HL-60 (cell line): ENCODE data around the gene IZUMO4.

Experiments
- DNase-seq, 2 experiments: peaks; one replicate each; pipeline ENCODE4 v3.0.0-alpha.2; 2010 to 2020; ENCODE audit warnings: low read depth in 1 of 2, low spot score in 1 of 2
- H3K27ac ChIP-seq: fragments of 250-450 bp; sonication (Bioruptor Pico); replicated peaks from 2 replicates; pipeline ENCODE4 v1.5.1; 2020; ENCODE audit warnings: mild to moderate bottlenecking, moderate library complexity
- H3K27me3 ChIP-seq: fragments of 250-450 bp; sonication (Bioruptor Pico); 2 replicates; pipeline ENCODE4 v1.5.1; 2021; ENCODE audit warnings: mild to moderate bottlenecking, moderate library complexity; ENCODE audit not compliant: insufficient read depth, poor library complexity, severe bottlenecking
- H3K4me3 ChIP-seq: replicated peaks from 2 replicates; pipeline ENCODE4 v1.5.1; 2011; ENCODE audit warnings: mild to moderate bottlenecking, control low read depth, low read length; ENCODE audit not compliant: insufficient read depth
- GABPA ChIP-seq: IDR thresholded peaks from 2 replicates; pipeline ENCODE4 v1.6.1; 2012; ENCODE audit warnings: low read depth
- POLR2AphosphoS5 ChIP-seq: IDR thresholded peaks from 2 replicates; pipeline ENCODE4 v1.6.1; 2012; ENCODE audit warnings: low read depth
- SPI1 ChIP-seq: IDR thresholded peaks from 2 replicates; pipeline ENCODE4 v1.6.1; 2012; ENCODE audit warnings: low read depth, mild to moderate bottlenecking, borderline replicate concordance
- TF ChIP-seq, protein P1 (sequence below): IDR thresholded peaks from 2 replicates; pipeline ENCODE4 v1.6.1; 2012; ENCODE audit warnings: low read depth; ENCODE audit not compliant: insufficient replicate concordance
- TF ChIP-seq, protein P2 (sequence below): IDR thresholded peaks from one replicate; pipeline ENCODE4 v1.5.1; 2011; ENCODE audit warnings: low read length, control low read depth, inconsistent platforms; ENCODE audit not compliant: insufficient read depth

IZUMO4 gene

DNA sequence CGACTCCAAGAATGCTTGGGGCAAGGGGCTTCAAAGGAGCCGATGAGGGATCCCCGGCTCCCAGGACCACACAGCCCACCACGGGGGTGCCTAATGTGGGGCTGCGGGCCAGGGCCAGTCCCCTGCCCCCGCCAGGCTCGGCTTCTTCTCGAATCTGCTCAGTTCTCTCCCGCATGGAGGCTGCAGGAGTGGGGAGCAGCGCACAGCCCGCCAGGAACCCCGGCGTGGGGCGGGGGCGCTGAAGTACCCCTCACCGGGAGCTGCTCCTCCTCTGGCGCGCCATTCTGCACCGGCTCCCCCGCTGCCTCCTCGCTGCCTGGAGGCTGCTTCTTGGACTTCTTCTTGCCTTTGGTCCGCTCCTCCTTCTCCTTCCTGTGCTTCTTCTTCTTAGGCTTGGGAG, 14.7 kb downstream of the IZUMO4 start:
- Histone ChIP-seq H3K27ac (no peak overlapping the region), H3K4me3 (no peak overlapping the region), H3K27me3 (no peaks in the 10 kb centered on the region)
- no peak for TF ChIP-seq SPI1
- no peak for TF ChIP-seq POLR2AphosphoS5
- TF ChIP-seq GABPA: no peak
- TF ChIP-seq, protein P1, sequence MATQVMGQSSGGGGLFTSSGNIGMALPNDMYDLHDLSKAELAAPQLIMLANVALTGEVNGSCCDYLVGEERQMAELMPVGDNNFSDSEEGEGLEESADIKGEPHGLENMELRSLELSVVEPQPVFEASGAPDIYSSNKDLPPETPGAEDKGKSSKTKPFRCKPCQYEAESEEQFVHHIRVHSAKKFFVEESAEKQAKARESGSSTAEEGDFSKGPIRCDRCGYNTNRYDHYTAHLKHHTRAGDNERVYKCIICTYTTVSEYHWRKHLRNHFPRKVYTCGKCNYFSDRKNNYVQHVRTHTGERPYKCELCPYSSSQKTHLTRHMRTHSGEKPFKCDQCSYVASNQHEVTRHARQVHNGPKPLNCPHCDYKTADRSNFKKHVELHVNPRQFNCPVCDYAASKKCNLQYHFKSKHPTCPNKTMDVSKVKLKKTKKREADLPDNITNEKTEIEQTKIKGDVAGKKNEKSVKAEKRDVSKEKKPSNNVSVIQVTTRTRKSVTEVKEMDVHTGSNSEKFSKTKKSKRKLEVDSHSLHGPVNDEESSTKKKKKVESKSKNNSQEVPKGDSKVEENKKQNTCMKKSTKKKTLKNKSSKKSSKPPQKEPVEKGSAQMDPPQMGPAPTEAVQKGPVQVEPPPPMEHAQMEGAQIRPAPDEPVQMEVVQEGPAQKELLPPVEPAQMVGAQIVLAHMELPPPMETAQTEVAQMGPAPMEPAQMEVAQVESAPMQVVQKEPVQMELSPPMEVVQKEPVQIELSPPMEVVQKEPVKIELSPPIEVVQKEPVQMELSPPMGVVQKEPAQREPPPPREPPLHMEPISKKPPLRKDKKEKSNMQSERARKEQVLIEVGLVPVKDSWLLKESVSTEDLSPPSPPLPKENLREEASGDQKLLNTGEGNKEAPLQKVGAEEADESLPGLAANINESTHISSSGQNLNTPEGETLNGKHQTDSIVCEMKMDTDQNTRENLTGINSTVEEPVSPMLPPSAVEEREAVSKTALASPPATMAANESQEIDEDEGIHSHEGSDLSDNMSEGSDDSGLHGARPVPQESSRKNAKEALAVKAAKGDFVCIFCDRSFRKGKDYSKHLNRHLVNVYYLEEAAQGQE: no peak
- TF ChIP-seq, protein P2, sequence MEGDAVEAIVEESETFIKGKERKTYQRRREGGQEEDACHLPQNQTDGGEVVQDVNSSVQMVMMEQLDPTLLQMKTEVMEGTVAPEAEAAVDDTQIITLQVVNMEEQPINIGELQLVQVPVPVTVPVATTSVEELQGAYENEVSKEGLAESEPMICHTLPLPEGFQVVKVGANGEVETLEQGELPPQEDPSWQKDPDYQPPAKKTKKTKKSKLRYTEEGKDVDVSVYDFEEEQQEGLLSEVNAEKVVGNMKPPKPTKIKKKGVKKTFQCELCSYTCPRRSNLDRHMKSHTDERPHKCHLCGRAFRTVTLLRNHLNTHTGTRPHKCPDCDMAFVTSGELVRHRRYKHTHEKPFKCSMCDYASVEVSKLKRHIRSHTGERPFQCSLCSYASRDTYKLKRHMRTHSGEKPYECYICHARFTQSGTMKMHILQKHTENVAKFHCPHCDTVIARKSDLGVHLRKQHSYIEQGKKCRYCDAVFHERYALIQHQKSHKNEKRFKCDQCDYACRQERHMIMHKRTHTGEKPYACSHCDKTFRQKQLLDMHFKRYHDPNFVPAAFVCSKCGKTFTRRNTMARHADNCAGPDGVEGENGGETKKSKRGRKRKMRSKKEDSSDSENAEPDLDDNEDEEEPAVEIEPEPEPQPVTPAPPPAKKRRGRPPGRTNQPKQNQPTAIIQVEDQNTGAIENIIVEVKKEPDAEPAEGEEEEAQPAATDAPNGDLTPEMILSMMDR: no peak
- no peak for DNase-seq

DNA sequence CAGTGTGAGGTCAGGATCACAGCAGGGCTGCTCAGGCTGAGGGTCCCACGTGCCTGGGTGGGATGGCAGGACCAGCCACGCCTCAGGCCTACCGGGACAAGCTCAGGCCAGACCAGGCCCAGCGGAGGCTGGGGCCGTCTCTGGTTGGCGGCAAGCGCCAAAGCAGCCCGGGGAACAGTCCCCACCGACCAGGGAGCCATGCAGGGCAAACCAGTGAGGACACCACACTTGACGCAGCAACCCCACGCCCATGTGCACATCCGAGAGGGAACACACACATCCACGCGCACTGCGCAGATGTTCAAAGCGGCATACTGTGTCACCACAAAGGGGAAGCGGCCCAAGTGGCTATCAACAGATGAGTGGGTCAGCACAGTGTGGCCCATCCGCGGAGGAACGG, 15.2 kb downstream of the IZUMO4 start:
- H3K27ac ChIP-seq: no peak overlapping the region
- no peak overlapping the region for H3K4me3 ChIP-seq
- no peaks in the 10 kb centered on the region for H3K27me3 ChIP-seq
- no peak for DNase-seq
- TF ChIP-seq, protein P1: no peak
- no peak for TF ChIP-seq SPI1
- TF ChIP-seq, protein P2: no peak
- no peak for TF ChIP-seq POLR2AphosphoS5
- no peak for TF ChIP-seq GABPA

DNA sequence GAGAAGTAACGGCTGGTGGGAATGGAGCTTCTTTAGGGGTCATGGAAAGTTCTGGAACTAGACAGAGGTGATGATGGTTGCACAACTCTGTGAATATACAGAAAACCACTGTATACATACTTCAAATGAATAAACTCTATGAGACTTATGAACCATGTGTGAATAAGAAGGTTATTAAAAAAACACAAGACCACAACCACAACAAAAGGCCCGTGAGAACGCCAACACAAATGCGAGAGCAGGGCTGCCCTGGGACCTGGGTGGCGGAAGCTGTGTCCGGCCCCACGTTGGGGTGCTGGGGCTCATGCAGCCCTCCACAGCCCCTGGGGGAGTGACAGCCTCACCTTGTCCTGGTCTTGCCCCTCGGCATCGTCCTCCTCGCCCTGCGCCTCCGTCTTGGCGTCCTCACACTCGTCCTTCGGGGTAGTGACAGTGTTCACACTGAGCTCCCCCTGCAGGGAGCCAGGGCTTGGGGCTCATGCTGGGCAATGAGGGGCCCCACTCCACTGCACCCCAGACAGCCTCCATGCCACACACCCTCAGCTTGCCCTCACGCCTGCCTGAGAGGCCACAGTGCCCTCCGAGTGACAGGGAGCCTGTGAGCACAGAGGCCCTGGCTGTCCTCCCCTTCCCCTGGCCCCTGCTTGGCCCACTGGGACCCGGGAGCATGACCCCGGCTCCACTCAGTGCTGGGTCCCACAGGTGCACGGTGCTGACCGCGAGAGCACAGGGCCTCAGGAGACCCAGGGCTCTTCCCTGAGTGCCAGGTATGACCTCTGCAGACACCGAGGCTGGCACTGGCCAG, 16.0 kb downstream of the IZUMO4 start:
- Histone ChIP-seq H3K4me3 (no peak overlapping the region), H3K27me3 (no peaks in the 10 kb centered on the region), H3K27ac (no peak overlapping the region)
- TF ChIP-seq POLR2AphosphoS5 (no peak; the same call in 1 of the 2 replicates), SPI1 (no peak), GABPA (no peak)
- TF ChIP-seq, protein P2: no peak
- TF ChIP-seq, protein P1: no peak
- DNase-seq: no peak
